ENCODE measurements around the gene UBE3A.

The UBE3A gene

DNA sequence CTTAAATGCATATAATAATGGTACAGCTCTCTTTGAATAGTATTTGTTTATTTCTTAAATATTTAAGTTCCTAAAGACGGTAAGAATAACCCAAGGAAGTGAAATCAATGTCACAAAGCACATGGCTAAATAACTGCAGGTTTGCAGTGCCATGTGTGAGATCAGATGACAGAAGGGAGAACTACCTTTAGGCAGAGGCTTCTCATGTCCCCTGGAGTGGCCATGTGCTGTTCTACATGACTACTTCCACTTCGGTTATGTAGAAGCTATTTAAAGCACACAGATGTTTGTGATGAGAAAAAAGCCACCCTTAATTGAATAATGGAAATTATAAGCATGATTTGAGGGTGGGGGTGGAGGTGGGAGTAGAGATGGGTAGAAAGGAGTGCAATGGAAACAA lies 109.1 kb downstream of the UBE3A start:
- intact Hi-C loops (cut with micrococcal nuclease) = loop anchor here (10.0 kb wide), 1 partner anchor 45 kb away; no protein-coding TSS in a partner anchor
- H3K27me3 Mint-ChIP-seq = no peaks in the 10 kb centered on the region
- H3K4me3 Mint-ChIP-seq = no peak overlapping the region
- peaks cover 6% of the 10 kb centered on the region for H3K9me3 Mint-ChIP-seq
- H3K36me3 Mint-ChIP-seq (ENCODE audit: low read depth) = peaks cover 51% of the 10 kb centered on the region
- H3K27ac Mint-ChIP-seq = no peak overlapping the region
- no peaks in the 10 kb centered on the region for H3K4me1 Mint-ChIP-seq (ENCODE audit: low read depth)

GRCh38 chr15:25327686-25328085 lies 111.1 kb downstream of the UBE3A start:
- Mint-ChIP-seq H3K36me3 (ENCODE audit: low read depth) (peaks cover 46% of the 10 kb centered on the region), H3K9me3 (peaks cover 19% of the 10 kb centered on the region), H3K27ac (no peak overlapping the region), H3K27me3 (no peaks in the 10 kb centered on the region), H3K4me1 (ENCODE audit: low read depth) (no peaks in the 10 kb centered on the region), H3K4me3 (no peak overlapping the region)
- intact Hi-C loops (cut with micrococcal nuclease) = loop anchor here (10.0 kb wide), 1 partner anchor 47 kb away; no protein-coding TSS in a partner anchor

GRCh38 chr15:25325187-25325586 lies 113.6 kb downstream of the UBE3A start:
- no peak overlapping the region for H3K4me3 Mint-ChIP-seq
- intact Hi-C loops (cut with micrococcal nuclease) = loop anchor here (10.0 kb wide), 1 partner anchor 50 kb away; no protein-coding TSS in a partner anchor
- peaks cover 40% of the 10 kb centered on the region for H3K9me3 Mint-ChIP-seq
- peaks cover 32% of the 10 kb centered on the region for H3K36me3 Mint-ChIP-seq (ENCODE audit: low read depth)
- no peak overlapping the region for H3K27ac Mint-ChIP-seq
- H3K27me3 Mint-ChIP-seq = no peaks in the 10 kb centered on the region
- H3K4me1 Mint-ChIP-seq (ENCODE audit: low read depth) = no peaks in the 10 kb centered on the region

DNA sequence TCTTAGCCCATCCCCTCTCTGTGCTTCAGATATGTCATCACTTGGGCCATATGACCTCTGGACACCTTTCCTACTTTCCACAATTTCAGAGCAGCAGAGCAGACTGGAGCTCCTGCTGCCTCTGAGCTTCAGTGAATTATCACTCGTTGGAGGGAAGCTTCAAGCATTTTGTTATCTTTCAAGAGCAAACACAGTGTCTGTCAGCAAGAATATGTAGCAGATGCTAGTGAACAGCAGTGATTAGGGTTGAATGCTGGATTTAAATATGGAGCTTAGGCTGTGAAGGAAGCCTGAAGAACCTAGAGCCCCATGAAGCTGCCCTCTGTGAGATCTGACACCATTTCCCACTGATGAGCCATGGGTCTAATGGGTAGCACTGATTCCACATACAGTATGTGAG lies 115.4 kb downstream of the UBE3A start:
- Mint-ChIP-seq H3K27me3 (no peaks in the 10 kb centered on the region), H3K36me3 (ENCODE audit: low read depth) (peaks cover 32% of the 10 kb centered on the region), H3K9me3 (peaks cover 58% of the 10 kb centered on the region), H3K27ac (no peak overlapping the region), H3K4me3 (no peak overlapping the region), H3K4me1 (ENCODE audit: low read depth) (no peaks in the 10 kb centered on the region)
- intact Hi-C loops (cut with micrococcal nuclease) = loop anchor here (10.0 kb wide), 1 partner anchor 51 kb away; no protein-coding TSS in a partner anchor

DNA sequence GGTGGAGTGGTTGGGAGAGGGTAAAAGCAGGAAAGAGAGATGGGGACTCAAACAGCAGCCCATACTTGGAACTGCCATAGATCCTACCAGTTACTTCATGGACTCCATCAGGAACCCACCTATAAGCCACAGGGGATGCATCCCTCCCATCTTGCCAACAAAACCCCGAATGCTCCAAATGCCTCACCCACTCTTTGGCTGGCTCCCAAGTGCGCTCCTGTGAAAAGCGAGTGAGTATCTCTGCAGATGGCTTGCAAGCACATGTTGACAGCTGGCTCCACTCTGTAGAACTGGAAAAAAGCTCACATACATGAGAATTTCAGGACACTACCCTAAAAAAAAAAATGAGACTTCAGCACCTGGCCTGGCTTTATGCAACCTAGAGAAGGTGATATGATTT lies 151.0 kb downstream of the UBE3A start:
- no peak overlapping the region for H3K4me3 Mint-ChIP-seq
- H3K27me3 Mint-ChIP-seq = no peaks in the 10 kb centered on the region
- no peaks in the 10 kb centered on the region for H3K4me1 Mint-ChIP-seq (ENCODE audit: low read depth)
- H3K9me3 Mint-ChIP-seq = peaks cover 49% of the 10 kb centered on the region
- H3K36me3 Mint-ChIP-seq (ENCODE audit: low read depth) = no peaks in the 10 kb centered on the region
- intact Hi-C loops (cut with micrococcal nuclease) = no loop called here
- H3K27ac Mint-ChIP-seq = no peak overlapping the region
